HEK293 (cell line): Measurements from ENCODE around the gene TADA1.

Experiments
- CTCF ChIA-PET: fragments of 350-600 bp; formaldehyde crosslinking; extraction: SDS; loops from one replicate; lab custom pipeline; 2021; ENCODE audit warnings: antibody characterized with exemption; lab: Yijun Ruan, JAX
- POLR2A ChIA-PET: fragments of 300-600 bp; formaldehyde crosslinking; extraction: SDS; loops from one replicate; lab custom pipeline; 2020; ENCODE audit warnings: antibody characterized with exemption, inconsistent platforms; lab: Yijun Ruan, JAX
- H3K27ac ChIP-seq: fragments of 200-500 bp; sonication (Bioruptor generic); 2 replicates; pipeline ENCODE4 v1.5.1; 2014; ENCODE audit warnings: low read depth, low read length, control low read depth, inconsistent platforms; ENCODE audit errors: extremely low read depth
- H3K36me3 ChIP-seq, 2 experiments: fragments of 200-500 bp in 1 of 2; sonication (Bioruptor generic) in 1 of 2; 1 replicate in 1 of 2; 2 replicates in 1 of 2; pipeline ENCODE4 v1.5.1; 2014 to 2017; ENCODE audit warnings: inconsistent platforms in 2 of 2, low read length in 2 of 2; ENCODE audit not compliant: control insufficient read depth in 2 of 2, insufficient read depth in 1 of 2
- H3K4me1 ChIP-seq: fragments of 200-500 bp; sonication (Bioruptor generic); 2 replicates; pipeline ENCODE4 v1.5.1; 2014; ENCODE audit warnings: mild to moderate bottlenecking, low read length, inconsistent platforms; ENCODE audit not compliant: control insufficient read depth, insufficient read depth
- H3K4me3 ChIP-seq: 2 replicates; pipeline ENCODE4 v1.5.1; 2011; ENCODE audit warnings: low read depth, mild to moderate bottlenecking, control low read depth, low read length, moderate library complexity
- H3K9me3 ChIP-seq: fragments of 200-500 bp; sonication (Bioruptor generic); 2 replicates; pipeline ENCODE4 v1.5.1; 2014; ENCODE audit warnings: low read depth, low read length, inconsistent platforms; ENCODE audit not compliant: control insufficient read depth, insufficient read depth
- HOXD13 ChIP-seq: sonication (generic); formaldehyde crosslinking; IDR thresholded peaks from 2 replicates; pipeline ENCODE4 v1.8.0; 2022; ENCODE audit warnings: missing genetic modification reagents, borderline replicate concordance
- KLF1 ChIP-seq: fragments of 450-650 bp; formaldehyde crosslinking; IDR thresholded peaks from 2 replicates; pipeline ENCODE4 v1.5.1; 2016; ENCODE audit warnings: missing biosample characterization, missing genetic modification characterization
- KLF17 ChIP-seq: fragments of 450-650 bp; formaldehyde crosslinking; IDR thresholded peaks from 2 replicates; pipeline ENCODE4 v1.5.1; 2016; ENCODE audit warnings: missing biosample characterization, missing genetic modification characterization
- KLF9 ChIP-seq: fragments of 450-650 bp; formaldehyde crosslinking; IDR thresholded peaks from 2 replicates; pipeline ENCODE4 v1.5.1; 2016; ENCODE audit warnings: missing biosample characterization, missing genetic modification characterization, low read depth
- PRDM10 ChIP-seq: fragments of 450-650 bp; formaldehyde crosslinking; IDR thresholded peaks from 2 replicates; pipeline ENCODE4 v1.5.1; 2016; ENCODE audit warnings: missing biosample characterization, missing genetic modification characterization
- RBAK ChIP-seq: fragments of 450-650 bp; formaldehyde crosslinking; IDR thresholded peaks from 2 replicates; pipeline ENCODE4 v1.5.1; 2016; ENCODE audit warnings: missing biosample characterization, missing genetic modification characterization
- SP2 ChIP-seq: fragments of 450-650 bp; formaldehyde crosslinking; IDR thresholded peaks from 2 replicates; pipeline ENCODE4 v1.5.1; 2016; ENCODE audit warnings: missing biosample characterization, missing genetic modification characterization
- ZEB2 ChIP-seq: fragments of 450-650 bp; formaldehyde crosslinking; IDR thresholded peaks from 2 replicates; pipeline ENCODE4 v1.5.1; 2016; ENCODE audit warnings: missing biosample characterization, missing genetic modification characterization
- ZNF138 ChIP-seq: fragments of 450-650 bp; formaldehyde crosslinking; IDR thresholded peaks from 2 replicates; pipeline ENCODE4 v1.5.1; 2016; ENCODE audit warnings: missing biosample characterization, missing genetic modification characterization, borderline replicate concordance
- ZNF16 ChIP-seq: fragments of 450-650 bp; formaldehyde crosslinking; IDR thresholded peaks from 2 replicates; pipeline ENCODE4 v1.5.1; 2016; ENCODE audit warnings: low read depth, missing biosample characterization, missing genetic modification characterization
- ZNF184 ChIP-seq: fragments of 450-650 bp; IDR thresholded peaks from 2 replicates; pipeline ENCODE4 v1.5.1; 2018; ENCODE audit warnings: missing biosample characterization, mild to moderate bottlenecking, missing genetic modification characterization
- ZNF19 ChIP-seq: fragments of 450-650 bp; formaldehyde crosslinking; IDR thresholded peaks from 2 replicates; pipeline ENCODE4; 2016; ENCODE audit warnings: missing biosample characterization, missing genetic modification characterization, low read depth
- ZNF426 ChIP-seq: fragments of 450-650 bp; formaldehyde crosslinking; IDR thresholded peaks from 2 replicates; pipeline ENCODE4 v1.5.1; 2017; ENCODE audit warnings: missing biosample characterization, missing genetic modification characterization, mild to moderate bottlenecking, inconsistent platforms, moderate library complexity
- ZNF518A ChIP-seq: fragments of 450-650 bp; formaldehyde crosslinking; conservative IDR thresholded peaks from 2 replicates; pipeline ENCODE4 v1.5.1; 2016; ENCODE audit warnings: low read depth, missing biosample characterization, missing genetic modification characterization
- ZNF530 ChIP-seq: fragments of 450-650 bp; formaldehyde crosslinking; IDR thresholded peaks from 2 replicates; pipeline ENCODE4 v1.5.1; 2016; ENCODE audit warnings: low read depth, missing biosample characterization, missing genetic modification characterization
- ZNF561 ChIP-seq: fragments of 450-650 bp; IDR thresholded peaks from 2 replicates; pipeline ENCODE4 v1.5.1; 2018; ENCODE audit warnings: missing biosample characterization, missing genetic modification characterization, borderline replicate concordance
- ZNF645 ChIP-seq: fragments of 450-650 bp; formaldehyde crosslinking; IDR thresholded peaks from 2 replicates; pipeline ENCODE4; 2016; ENCODE audit warnings: missing biosample characterization, missing genetic modification characterization
- ZNF654 ChIP-seq: fragments of 450-650 bp; formaldehyde crosslinking; IDR thresholded peaks from 2 replicates; pipeline ENCODE4 v1.5.1; 2016; ENCODE audit warnings: low read depth, missing biosample characterization, missing genetic modification characterization
- ZNF791 ChIP-seq: fragments of 450-650 bp; formaldehyde crosslinking; IDR thresholded peaks from 2 replicates; pipeline ENCODE4 v1.5.1; 2016; ENCODE audit warnings: missing biosample characterization, missing genetic modification characterization
- ZSCAN30 ChIP-seq: fragments of 450-650 bp; IDR thresholded peaks from 2 replicates; pipeline ENCODE4 v1.5.1; 2018; ENCODE audit warnings: missing biosample characterization, mild to moderate bottlenecking, missing genetic modification characterization, moderate library complexity

Gene TADA1

GRCh38 chr1:166918088-166918955 lies 42.3 kb upstream of the TADA1 start:
- TF ChIP-seq ZNF518A (tag by site-specific recombination) (no peak), HOXD13 (no peak), KLF9 (tag by site-specific recombination) (no peak)
- CTCF ChIA-PET, result interaction anchor here (2.0 to 18.5 kb wide), 2 partner anchors 9 to 139 kb away, joined by 12 to 702 read pairs; no protein-coding TSS in a partner anchor

GRCh38 chr1:166915941-166916340 lies 39.9 kb upstream of the TADA1 start:
- POLR2A ChIA-PET, result no interaction called here
- H3K27ac ChIP-seq, result no peak overlapping the region

More at GRCh38 chr1:166918088-166918955, 42.3 kb upstream of the TADA1 start:
- Histone ChIP-seq H3K4me3 (no peak overlapping the region), H3K9me3 (no peaks in the 10 kb centered on the region), H3K27ac (no peak overlapping the region), H3K36me3 (no peaks in the 10 kb centered on the region), H3K4me1 (no peaks in the 10 kb centered on the region)
- POLR2A ChIA-PET, result interaction anchor here (1.0 kb wide), 1 partner anchor 141 kb away, joined by 4 read pairs; no protein-coding TSS in a partner anchor

More at GRCh38 chr1:166915941-166916340, 39.9 kb upstream of the TADA1 start:
- CTCF ChIA-PET, result interaction anchor here (0.6 to 18.5 kb wide), 2 partner anchors 38 to 141 kb away, joined by 3 to 702 read pairs; no protein-coding TSS in a partner anchor
- H3K4me1 ChIP-seq, result no peaks in the 10 kb centered on the region
- no peak overlapping the region for H3K4me3 ChIP-seq
- no peaks in the 10 kb centered on the region for H3K36me3 ChIP-seq
- TF ChIP-seq KLF9 (tag by site-specific recombination) (no peak), RBAK (no peak), ZNF645 (tag by site-specific recombination) (no peak), PRDM10 (no peak), SP2 (tag by site-specific recombination) (no peak), ZSCAN30 (tag by site-specific recombination) (no peak), ZNF16 (no peak), ZNF791 (tag by site-specific recombination) (no peak), ZNF138 (no peak), ZNF184 (tag by site-specific recombination) (peak; percentile 63), ZNF19 (tag by site-specific recombination) (no peak), KLF17 (peak; percentile 41; the same call in 1 of the 2 replicates), ZNF426 (tag by site-specific recombination) (no peak), ZNF654 (tag by site-specific recombination) (no peak), KLF1 (tag by site-specific recombination) (no peak), ZNF530 (no peak), ZNF561 (no peak), ZEB2 (tag by site-specific recombination) (no peak)
- TF ChIP-seq, all 188 proteins: peak for 2
- no peaks in the 10 kb centered on the region for H3K9me3 ChIP-seq
